Endodermal cell (in vitro differentiated cells): ENCODE results near the gene CELF4. TPM values are rescaled to one million over a fixed set of nuclear protein-coding genes. Genes with fewer than 3 reads are reported as not detected.

ENCODE experiments used
- DNase-seq: peaks from one replicate; pipeline ENCODE4 v3.0.0-alpha.2; 2017
- H3K27ac ChIP-seq: 2 replicates; pipeline ENCODE4 v1.5.1; 2013; ENCODE audit warnings: mild to moderate bottlenecking, low read depth, low read length, moderate library complexity
- H3K27me3 ChIP-seq: 2 replicates; pipeline ENCODE4 v1.6.1; 2013; ENCODE audit warnings: mild to moderate bottlenecking, low read length, moderate library complexity; ENCODE audit not compliant: insufficient read depth, control insufficient read depth, poor library complexity, severe bottlenecking
- H3K36me3 ChIP-seq: 2 replicates; pipeline ENCODE4 v1.7.0; 2013; ENCODE audit warnings: mild to moderate bottlenecking, low read length, moderate library complexity; ENCODE audit not compliant: control insufficient read depth, insufficient read depth
- H3K4me1 ChIP-seq: one replicate; pipeline ENCODE4 v1.7.0; 2013; ENCODE audit warnings: low read length; ENCODE audit not compliant: control insufficient read depth, insufficient read depth
- H3K4me3 ChIP-seq: 2 replicates; pipeline ENCODE4 v1.5.1; 2013; ENCODE audit warnings: mild to moderate bottlenecking, low read length, moderate library complexity
- H3K9ac ChIP-seq: 2 replicates; pipeline ENCODE4 v1.6.1; 2013; ENCODE audit warnings: mild to moderate bottlenecking, low read length, moderate library complexity; ENCODE audit not compliant: poor library complexity, severe bottlenecking; ENCODE audit errors: extremely low read depth
- H3K9me3 ChIP-seq: 2 replicates; pipeline ENCODE4 v1.6.1; 2013; ENCODE audit warnings: mild to moderate bottlenecking, low read length, moderate library complexity; ENCODE audit not compliant: control insufficient read depth
- H3K27ac Mint-ChIP-seq: 2 replicates; pipeline ENCODE4 v1.8.0; 2020; ENCODE audit warnings: mixed read lengths
- H3K27me3 Mint-ChIP-seq: 2 replicates; pipeline ENCODE4 v1.8.0; 2021; ENCODE audit warnings: mild to moderate bottlenecking, mixed read lengths; ENCODE audit not compliant: insufficient read depth
- H3K36me3 Mint-ChIP-seq: 2 replicates; pipeline ENCODE4 v1.8.0; 2020; ENCODE audit warnings: low read depth, mixed read lengths
- H3K4me1 Mint-ChIP-seq: 2 replicates; pipeline ENCODE4 v1.8.0; 2020; ENCODE audit warnings: mixed read lengths
- H3K4me3 Mint-ChIP-seq: 2 replicates; pipeline ENCODE4 v1.8.0; 2020; ENCODE audit warnings: mild to moderate bottlenecking, moderate library complexity, mixed read lengths
- H3K9me3 Mint-ChIP-seq: 2 replicates; pipeline ENCODE4 v1.8.0; 2020; ENCODE audit warnings: mild to moderate bottlenecking, mixed read lengths
- CTCF ChIP-seq: fragments of 200-600 bp; sonication (generic); conservative IDR thresholded peaks from 2 replicates; pipeline ENCODE4 v1.5.0; 2021; ENCODE audit warnings: antibody characterized with exemption, mild to moderate bottlenecking
- WGBS, 2 experiments: methylation state at CpG; one replicate each; pipeline versions ENCODE4 v1.1.5 to v1.1.7; 2013; ENCODE audit warnings: missing lambda C conversion rate in 2 of 2, mixed read lengths in 1 of 2; ENCODE audit not compliant: insufficient coverage in 1 of 2, insufficient read length in 1 of 2; 5-methylcytosine and 5-hydroxymethylcytosine counted together
- total RNA-seq, 2 donors: library from RNA; stranded (reverse); fragmentation: NEBNext Ultra II Directional in 1 of 2; extraction: Animal tissue kit (Norgen Biotek cat#: 25700) in 1 of 2; gene quantifications; 2 replicates in 1 of 2; 3 replicates in 1 of 2; pipeline ENCODE4 v1.2.1, GENCODE V29; 2021

CELF4 gene
- total RNA-seq, 2 donors from 2014 or later: 5.7 to 6.7 TPM

- Mint-ChIP-seq H3K4me1 (no peaks in the 10 kb centered on the region), H3K27me3 (peaks cover 11% of the 10 kb centered on the region), H3K27ac (no peak overlapping the region), H3K9me3 (no peaks in the 10 kb centered on the region), H3K4me3 (no peak overlapping the region), H3K36me3 (no peaks in the 10 kb centered on the region)
- Histone ChIP-seq H3K9ac (no peak overlapping the region), H3K27me3 (no peaks in the 10 kb centered on the region), H3K36me3 (no peaks in the 10 kb centered on the region), H3K9me3 (no peaks in the 10 kb centered on the region), H3K27ac (no peak overlapping the region), H3K4me3 (no peak overlapping the region), H3K4me1 (no peaks in the 10 kb centered on the region)
- TF ChIP-seq CTCF: no peak
- WGBS, 2 experiments: 89 to 100% methylated on average over 2 to 5 of the region's 5 CpGs
- DNase-seq: no peak
These were observed 46.1 kb upstream of the CELF4 start for GRCh38 chr18:37611614-37612279.

GRCh38 chr18:37608876-37609275, 43.3 kb upstream of the CELF4 start:
- Histone ChIP-seq H3K27ac (no peak overlapping the region), H3K36me3 (no peaks in the 10 kb centered on the region), H3K4me1 (no peaks in the 10 kb centered on the region), H3K4me3 (no peak overlapping the region), H3K9me3 (no peaks in the 10 kb centered on the region), H3K27me3 (no peaks in the 10 kb centered on the region), H3K9ac (no peak overlapping the region)
- TF ChIP-seq CTCF: no peak
- H3K4me1 Mint-ChIP-seq: no peaks in the 10 kb centered on the region
- no peaks in the 10 kb centered on the region for H3K36me3 Mint-ChIP-seq
- 85 to 94% methylated on average over 9 to 10 of the region's 10 CpGs for WGBS, 2 experiments
- no peak for DNase-seq
- H3K27ac Mint-ChIP-seq: no peak overlapping the region
- H3K27me3 Mint-ChIP-seq: peaks cover 11% of the 10 kb centered on the region
- no peaks in the 10 kb centered on the region for H3K9me3 Mint-ChIP-seq
- no peak overlapping the region for H3K4me3 Mint-ChIP-seq

- Histone ChIP-seq H3K27ac (no peak overlapping the region), H3K9ac (no peak overlapping the region), H3K9me3 (no peaks in the 10 kb centered on the region), H3K27me3 (no peaks in the 10 kb centered on the region), H3K4me3 (no peak overlapping the region), H3K4me1 (no peaks in the 10 kb centered on the region), H3K36me3 (no peaks in the 10 kb centered on the region)
- WGBS, 2 experiments: 92 to 93% methylated on average over 9 to 11 of the region's 11 CpGs
- Mint-ChIP-seq H3K27ac (no peak overlapping the region), H3K9me3 (no peaks in the 10 kb centered on the region), H3K4me3 (no peak overlapping the region), H3K36me3 (no peaks in the 10 kb centered on the region), H3K27me3 (peaks cover 9% of the 10 kb centered on the region), H3K4me1 (no peaks in the 10 kb centered on the region)
- no peak for TF ChIP-seq CTCF
- DNase-seq: no peak
These were observed 41.7 kb upstream of the CELF4 start for GRCh38 chr18:37607281-37607680.
